ENCODE data around the gene SFXN5.

- TF ChIP-seq CTCF (conservative IDR thresholded peaks at IDR 0.05; ENCODE audit: low read depth, low read length) (no peak), EZH2 (IDR thresholded peaks at IDR 0.05; ENCODE audit: low read length, unreplicated experiment) (no peak), EZH2phosphoT487 (IDR thresholded peaks at IDR 0.05; ENCODE audit: borderline replicate concordance, low read length) (no peak)
Observed at GRCh38 chr2:72991439-72991725, 80.1 kb downstream of the SFXN5 start.
